K562 (cell line): ENCODE measurements around the gene ECM1. TPM values are rescaled to one million over a fixed set of nuclear protein-coding genes. Genes with fewer than 3 reads are reported as not detected.

Experiments used
- BHLHE40 ChIP-seq: IDR thresholded peaks from 2 replicates; pipeline ENCODE4 v1.6.1; 2011; ENCODE audit warnings: low read length, improper control_type of control experiment
- CREB1 ChIP-seq, 2 experiments: sonication (generic) in 1 of 2; formaldehyde crosslinking in 1 of 2; IDR thresholded peaks; 2 replicates each; pipeline versions ENCODE4 v1.6.1 to v1.8.0; 2012 to 2022; ENCODE audit warnings: inconsistent platforms in 1 of 2, mild to moderate bottlenecking in 1 of 2, missing genetic modification reagents in 1 of 2, moderate library complexity in 1 of 2
- CREM ChIP-seq: IDR thresholded peaks from 2 replicates; pipeline ENCODE4 v1.6.1; 2014; ENCODE audit warnings: antibody characterized with exemption, low read depth
- EZH2 ChIP-seq: IDR thresholded peaks from 2 replicates; pipeline ENCODE4 v1.6.1; 2012; ENCODE audit warnings: low read depth, mild to moderate bottlenecking, inconsistent platforms, low read length, borderline replicate concordance
- FOXM1 ChIP-seq, 2 experiments: fragments of 450-650 bp in 1 of 2; sonication (generic) in 1 of 2; formaldehyde crosslinking in 1 of 2; IDR thresholded peaks; 2 replicates each; pipeline versions ENCODE4 v1.6.1 to v1.9.0; 2017 to 2022; ENCODE audit warnings: low read depth in 2 of 2, mild to moderate bottlenecking in 2 of 2, missing genetic modification reagents in 1 of 2, moderate library complexity in 1 of 2
- GATAD2B ChIP-seq: fragments of 450-650 bp; IDR thresholded peaks from 2 replicates; pipeline ENCODE4 v1.6.1; 2017; ENCODE audit warnings: mild to moderate bottlenecking, borderline replicate concordance
- HDAC8 ChIP-seq: fragments of 450-650 bp; IDR thresholded peaks from 2 replicates; pipeline ENCODE4 v1.6.1; 2016; ENCODE audit warnings: mild to moderate bottlenecking, missing genetic modification characterization, moderate library complexity, missing compliant biosample characterization
- HLTF ChIP-seq: fragments of 450-650 bp; IDR thresholded peaks from 2 replicates; pipeline ENCODE4 v1.6.1; 2016
- JUND ChIP-seq, 2 experiments: IDR thresholded peaks; 2 replicates in 1 of 2; 3 replicates in 1 of 2; pipeline ENCODE4 v1.6.1; 2011; ENCODE audit warnings: borderline replicate concordance in 2 of 2, low read depth in 2 of 2, low read length in 2 of 2, improper control_type of control experiment in 1 of 2, missing biosample characterization in 1 of 2, missing genetic modification characterization in 1 of 2, missing genetic modification reagents in 1 of 2
- KAT2B ChIP-seq: IDR thresholded peaks from one replicate; pipeline ENCODE4 v1.6.1; 2012; ENCODE audit warnings: low read depth, mild to moderate bottlenecking, control low read depth, inconsistent platforms, low read length, moderate library complexity
- KAT8 ChIP-seq: fragments of 450-650 bp; IDR thresholded peaks from 2 replicates; pipeline ENCODE4 v1.6.1; 2016; ENCODE audit warnings: low read depth, mild to moderate bottlenecking
- KLF6 ChIP-seq: fragments of 250-450 bp; sonication (Bioruptor Pico); IDR thresholded peaks from 2 replicates; pipeline ENCODE4 v1.4.0; 2020; ENCODE audit warnings: mild to moderate bottlenecking, moderate library complexity, borderline replicate concordance
- MITF ChIP-seq: IDR thresholded peaks from 2 replicates; pipeline ENCODE4 v1.6.1; 2014; ENCODE audit warnings: antibody characterized with exemption
- MTA3 ChIP-seq: fragments of 450-650 bp; formaldehyde crosslinking; IDR thresholded peaks from 2 replicates; pipeline ENCODE4 v1.6.1; 2017; ENCODE audit warnings: mild to moderate bottlenecking, borderline replicate concordance
- RAD21 ChIP-seq, 2 experiments: fragments of 250-450 bp in 1 of 2; fragments of 450-650 bp in 1 of 2; sonication (Bioruptor Pico) in 1 of 2; formaldehyde crosslinking in 1 of 2; IDR thresholded peaks in 1 of 2; conservative IDR thresholded peaks in 1 of 2; 2 replicates each; pipeline versions ENCODE4 v1.4.0 to v1.8.0; 2020 to 2022; ENCODE audit warnings: mild to moderate bottlenecking in 2 of 2, moderate library complexity in 1 of 2
- RBM34 ChIP-seq: fragments of 200-400 bp; formaldehyde crosslinking; IDR thresholded peaks from 2 replicates; pipeline ENCODE4 v1.6.1; 2018; ENCODE audit warnings: low read length, borderline replicate concordance; ENCODE audit not compliant: insufficient read depth
- SRSF1 ChIP-seq: fragments of 200-400 bp; formaldehyde crosslinking; IDR thresholded peaks from 2 replicates; pipeline ENCODE4 v1.6.1; 2017; ENCODE audit warnings: mild to moderate bottlenecking, low read depth, low read length, moderate library complexity
- SRSF9 ChIP-seq: fragments of 200-400 bp; formaldehyde crosslinking; IDR thresholded peaks from 2 replicates; pipeline ENCODE4 v1.6.1; 2017; ENCODE audit warnings: low read depth, low read length, borderline replicate concordance
- XRCC5 ChIP-seq: fragments of 200-400 bp; formaldehyde crosslinking; IDR thresholded peaks from 2 replicates; pipeline ENCODE4 v1.6.1; 2017; ENCODE audit warnings: low read depth, mild to moderate bottlenecking, low read length
- ZFP30 ChIP-seq: fragments of 250-450 bp; sonication (Bioruptor Pico); IDR thresholded peaks from 2 replicates; pipeline ENCODE4 v1.8.0; 2022; ENCODE audit warnings: moderate library complexity, mild to moderate bottlenecking, inconsistent platforms, borderline replicate concordance
- ZNF282 ChIP-seq: sonication (generic); formaldehyde crosslinking; IDR thresholded peaks from 2 replicates; pipeline ENCODE4 v1.8.1; 2023; ENCODE audit warnings: missing genetic modification reagents
- ZNF436 ChIP-seq: fragments of 250-450, 450-650 bp; sonication (Bioruptor Pico); formaldehyde crosslinking; IDR thresholded peaks from 2 replicates; pipeline ENCODE4 v1.7.0; 2020; ENCODE audit warnings: mild to moderate bottlenecking
- ZNF444 ChIP-seq: fragments of 250-450 bp; sonication (Bioruptor Pico); IDR thresholded peaks from 2 replicates; pipeline ENCODE4 v1.4.0; 2020; ENCODE audit warnings: mild to moderate bottlenecking, moderate library complexity
- polyA plus RNA-seq, 8 experiments: library from polyadenylated mRNA; depleted of rRNA in 4 of 8; stranded (reverse) in 5 of 8; unstranded in 3 of 8; fragments of >200 nt; fragmentation: Nextera tagmentation in 2 of 8; fragmentation: Illumina TruSeq in 1 of 8; extraction: Ambion mirVana in 2 of 8; extraction: Trizol in 1 of 8; gene quantifications; 2 replicates each; pipeline versions ENCODE4 v1.2.1 to v1.2.3, GENCODE V29; 2011 to 2014; ENCODE audit warnings: inconsistent platforms in 1 of 8, missing spikeins in 1 of 8
- total RNA-seq, 7 experiments: library from RNA; depleted of rRNA in 6 of 7; stranded (reverse); fragments of >200 nt in 6 of 7; fragmentation: Illumina TruSeq in 2 of 7; extraction: Trizol in 2 of 7; gene quantifications; 2 replicates each; pipeline versions ENCODE4 v1.2.1 to v1.2.3, GENCODE V29; 2011 to 2021; ENCODE audit warnings: low replicate concordance in 1 of 7
- TF ChIP-seq, protein P1 (sequence below): sonication (generic); formaldehyde crosslinking; IDR thresholded peaks from 2 replicates; pipeline ENCODE4 v1.8.1; 2023; ENCODE audit warnings: missing genetic modification reagents, mild to moderate bottlenecking, borderline replicate concordance

The ECM1 gene
- total and polyA plus RNA-seq, 9 of the 15 experiments (the other 6 are each of a cell fraction or from before 2014, with no cell fraction given), result 6.6 to 52.2 (median 12.8) TPM

DNA sequence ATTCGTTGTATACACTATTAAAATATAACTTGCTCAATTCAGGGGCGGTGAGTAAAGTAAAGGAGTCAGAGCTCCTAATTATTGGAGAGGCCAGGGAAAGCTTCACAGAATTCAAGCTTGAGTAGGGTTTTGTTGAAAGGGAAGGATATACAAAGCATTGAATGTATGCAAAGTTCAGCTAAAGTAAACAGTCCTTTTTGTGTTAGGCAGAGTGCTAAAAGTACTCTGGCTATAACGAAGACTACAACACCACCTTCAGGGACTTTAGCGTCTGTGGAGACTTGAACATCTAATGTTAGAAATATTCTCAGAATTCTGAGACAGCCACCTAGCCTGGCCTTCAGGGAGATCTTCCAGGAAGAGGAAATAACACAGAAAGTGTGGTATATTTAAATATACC is 8.7 kb downstream of the ECM1 start (continued):
- TF ChIP-seq, protein P1, sequence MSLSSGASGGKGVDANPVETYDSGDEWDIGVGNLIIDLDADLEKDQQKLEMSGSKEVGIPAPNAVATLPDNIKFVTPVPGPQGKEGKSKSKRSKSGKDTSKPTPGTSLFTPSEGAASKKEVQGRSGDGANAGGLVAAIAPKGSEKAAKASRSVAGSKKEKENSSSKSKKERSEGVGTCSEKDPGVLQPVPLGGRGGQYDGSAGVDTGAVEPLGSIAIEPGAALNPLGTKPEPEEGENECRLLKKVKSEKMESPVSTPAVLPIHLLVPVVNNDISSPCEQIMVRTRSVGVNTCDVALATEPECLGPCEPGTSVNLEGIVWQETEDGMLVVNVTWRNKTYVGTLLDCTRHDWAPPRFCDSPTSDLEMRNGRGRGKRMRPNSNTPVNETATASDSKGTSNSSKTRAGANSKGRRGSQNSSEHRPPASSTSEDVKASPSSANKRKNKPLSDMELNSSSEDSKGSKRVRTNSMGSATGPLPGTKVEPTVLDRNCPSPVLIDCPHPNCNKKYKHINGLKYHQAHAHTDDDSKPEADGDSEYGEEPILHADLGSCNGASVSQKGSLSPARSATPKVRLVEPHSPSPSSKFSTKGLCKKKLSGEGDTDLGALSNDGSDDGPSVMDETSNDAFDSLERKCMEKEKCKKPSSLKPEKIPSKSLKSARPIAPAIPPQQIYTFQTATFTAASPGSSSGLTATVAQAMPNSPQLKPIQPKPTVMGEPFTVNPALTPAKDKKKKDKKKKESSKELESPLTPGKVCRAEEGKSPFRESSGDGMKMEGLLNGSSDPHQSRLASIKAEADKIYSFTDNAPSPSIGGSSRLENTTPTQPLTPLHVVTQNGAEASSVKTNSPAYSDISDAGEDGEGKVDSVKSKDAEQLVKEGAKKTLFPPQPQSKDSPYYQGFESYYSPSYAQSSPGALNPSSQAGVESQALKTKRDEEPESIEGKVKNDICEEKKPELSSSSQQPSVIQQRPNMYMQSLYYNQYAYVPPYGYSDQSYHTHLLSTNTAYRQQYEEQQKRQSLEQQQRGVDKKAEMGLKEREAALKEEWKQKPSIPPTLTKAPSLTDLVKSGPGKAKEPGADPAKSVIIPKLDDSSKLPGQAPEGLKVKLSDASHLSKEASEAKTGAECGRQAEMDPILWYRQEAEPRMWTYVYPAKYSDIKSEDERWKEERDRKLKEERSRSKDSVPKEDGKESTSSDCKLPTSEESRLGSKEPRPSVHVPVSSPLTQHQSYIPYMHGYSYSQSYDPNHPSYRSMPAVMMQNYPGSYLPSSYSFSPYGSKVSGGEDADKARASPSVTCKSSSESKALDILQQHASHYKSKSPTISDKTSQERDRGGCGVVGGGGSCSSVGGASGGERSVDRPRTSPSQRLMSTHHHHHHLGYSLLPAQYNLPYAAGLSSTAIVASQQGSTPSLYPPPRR (CRISPR knock-in tag), result no peak
- TF ChIP-seq XRCC5, result no peak
- TF ChIP-seq CREM, result no peak
- no peak for TF ChIP-seq SRSF9
- TF ChIP-seq RAD21 (CRISPR knock-in tag; conservative IDR thresholded peaks at IDR 0.05 in 1 of 2, IDR thresholded peaks at IDR 0.05 in 1 of 2), result peak; percentile 59 to 78
- peak; percentile 29; the same call in 1 of the 2 replicates for TF ChIP-seq GATAD2B
- 0 out of 2 replicates have a peak, but pooled peaks have one; percentile 10 for TF ChIP-seq JUND (IDR thresholded peaks at IDR 0.05; ENCODE audit: borderline replicate concordance, low read depth, low read length)
- TF ChIP-seq JUND (tag; IDR thresholded peaks at IDR 0.05; ENCODE audit: borderline replicate concordance, low read depth, low read length), result no peak; the same call in 2 of the 3 replicates
- TF ChIP-seq EZH2, result no peak
- no peak for TF ChIP-seq MTA3
- no peak for TF ChIP-seq ZNF444
- TF ChIP-seq RBM34, result no peak
- no peak for TF ChIP-seq FOXM1 (IDR thresholded peaks at IDR 0.05; ENCODE audit: low read depth)
- TF ChIP-seq FOXM1 (CRISPR knock-in tag; IDR thresholded peaks at IDR 0.05; ENCODE audit: low read depth), result no peak
- no peak for TF ChIP-seq HDAC8 (tag)
- no peak for TF ChIP-seq SRSF1
- TF ChIP-seq ZNF282 (CRISPR knock-in tag), result no peak
- no peak for TF ChIP-seq HLTF
- TF ChIP-seq ZNF436 (CRISPR knock-in tag), result no peak
- TF ChIP-seq BHLHE40, result no peak
- TF ChIP-seq ZFP30 (CRISPR knock-in tag), result no peak
- no peak for TF ChIP-seq KAT8
- TF ChIP-seq KAT2B, result no peak
- TF ChIP-seq CREB1 (IDR thresholded peaks at IDR 0.05), result no peak
- no peak for TF ChIP-seq CREB1 (CRISPR knock-in tag; IDR thresholded peaks at IDR 0.05)
- no peak for TF ChIP-seq MITF
- TF ChIP-seq KLF6 (CRISPR knock-in tag), result no peak
